ENCODE data around the gene LIN9.
A peak's percentile ranks its signal among the peaks of the same experiment; 100 is the strongest.
"Not testable (repeated sequence)": the region's sequence is repeated elsewhere in the genome, so short reads cannot be mapped to it uniquely, and the experiment has no call there.

LIN9 gene, protein sequence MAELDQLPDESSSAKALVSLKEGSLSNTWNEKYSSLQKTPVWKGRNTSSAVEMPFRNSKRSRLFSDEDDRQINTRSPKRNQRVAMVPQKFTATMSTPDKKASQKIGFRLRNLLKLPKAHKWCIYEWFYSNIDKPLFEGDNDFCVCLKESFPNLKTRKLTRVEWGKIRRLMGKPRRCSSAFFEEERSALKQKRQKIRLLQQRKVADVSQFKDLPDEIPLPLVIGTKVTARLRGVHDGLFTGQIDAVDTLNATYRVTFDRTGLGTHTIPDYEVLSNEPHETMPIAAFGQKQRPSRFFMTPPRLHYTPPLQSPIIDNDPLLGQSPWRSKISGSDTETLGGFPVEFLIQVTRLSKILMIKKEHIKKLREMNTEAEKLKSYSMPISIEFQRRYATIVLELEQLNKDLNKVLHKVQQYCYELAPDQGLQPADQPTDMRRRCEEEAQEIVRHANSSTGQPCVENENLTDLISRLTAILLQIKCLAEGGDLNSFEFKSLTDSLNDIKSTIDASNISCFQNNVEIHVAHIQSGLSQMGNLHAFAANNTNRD

DNA sequence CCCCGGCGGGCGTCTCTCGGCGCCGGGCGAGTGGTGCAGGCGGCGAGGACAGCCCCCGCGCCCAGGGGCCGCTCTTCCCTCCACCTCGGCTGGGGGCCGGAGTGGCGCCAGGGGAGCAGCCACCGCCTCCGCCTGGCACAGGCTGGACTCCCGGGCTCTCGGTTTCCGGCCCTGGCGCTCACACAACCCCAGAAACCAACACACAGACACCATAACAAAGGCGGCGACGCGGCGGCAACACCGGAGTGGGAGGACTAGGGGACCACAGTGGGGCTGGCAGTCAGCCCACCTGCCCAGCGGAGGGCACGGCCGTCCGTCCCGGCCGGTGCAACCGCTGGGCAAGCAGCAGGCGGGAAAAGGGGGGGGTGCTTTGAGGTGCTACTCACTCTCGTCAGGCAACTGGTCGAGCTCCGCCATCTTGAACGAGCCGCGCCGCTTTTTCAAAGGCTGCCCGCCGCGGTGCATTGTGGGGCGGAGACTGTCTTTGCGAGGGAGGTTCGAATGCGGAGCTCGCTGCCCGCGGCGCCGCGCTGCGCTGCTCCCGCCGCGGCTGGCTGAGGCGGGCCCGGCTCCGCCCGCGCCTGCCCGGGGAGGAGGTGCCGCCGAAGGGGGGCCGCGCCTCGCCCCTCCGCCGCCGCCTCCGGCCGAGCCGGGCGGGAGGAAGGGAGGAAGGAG, at the start of gene LIN9:
Gene LIN9 (minus strand): TSS at position 442 of the 675 bp plus-strand sequence. CDS start 25 bp downstream, at position 417.
- DNase-seq (ENCODE audit: low read depth in 2 of 2) = peak; percentile 84

DNA sequence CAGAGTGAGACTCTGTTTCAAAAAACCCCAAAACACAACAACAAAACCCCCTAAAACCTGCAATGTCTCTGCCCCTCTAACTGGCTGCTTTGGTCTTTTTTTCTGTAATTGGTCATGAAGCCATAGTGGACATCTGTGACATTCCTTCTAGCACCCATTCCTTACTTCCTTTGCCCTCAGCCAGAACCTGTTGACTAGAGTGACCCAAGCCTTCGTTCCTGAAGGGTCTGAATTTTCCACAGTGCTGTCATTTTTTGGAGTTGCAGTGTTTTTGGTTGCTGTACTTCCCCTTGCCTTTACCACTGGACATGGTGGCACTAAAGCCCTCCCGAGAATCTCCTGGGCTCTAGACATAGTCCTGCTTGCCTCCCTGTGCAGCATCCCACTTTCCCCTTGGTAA, 48.5 kb upstream of the LIN9 start:
- no peak for DNase-seq (ENCODE audit: low read depth in 2 of 2)

DNA sequence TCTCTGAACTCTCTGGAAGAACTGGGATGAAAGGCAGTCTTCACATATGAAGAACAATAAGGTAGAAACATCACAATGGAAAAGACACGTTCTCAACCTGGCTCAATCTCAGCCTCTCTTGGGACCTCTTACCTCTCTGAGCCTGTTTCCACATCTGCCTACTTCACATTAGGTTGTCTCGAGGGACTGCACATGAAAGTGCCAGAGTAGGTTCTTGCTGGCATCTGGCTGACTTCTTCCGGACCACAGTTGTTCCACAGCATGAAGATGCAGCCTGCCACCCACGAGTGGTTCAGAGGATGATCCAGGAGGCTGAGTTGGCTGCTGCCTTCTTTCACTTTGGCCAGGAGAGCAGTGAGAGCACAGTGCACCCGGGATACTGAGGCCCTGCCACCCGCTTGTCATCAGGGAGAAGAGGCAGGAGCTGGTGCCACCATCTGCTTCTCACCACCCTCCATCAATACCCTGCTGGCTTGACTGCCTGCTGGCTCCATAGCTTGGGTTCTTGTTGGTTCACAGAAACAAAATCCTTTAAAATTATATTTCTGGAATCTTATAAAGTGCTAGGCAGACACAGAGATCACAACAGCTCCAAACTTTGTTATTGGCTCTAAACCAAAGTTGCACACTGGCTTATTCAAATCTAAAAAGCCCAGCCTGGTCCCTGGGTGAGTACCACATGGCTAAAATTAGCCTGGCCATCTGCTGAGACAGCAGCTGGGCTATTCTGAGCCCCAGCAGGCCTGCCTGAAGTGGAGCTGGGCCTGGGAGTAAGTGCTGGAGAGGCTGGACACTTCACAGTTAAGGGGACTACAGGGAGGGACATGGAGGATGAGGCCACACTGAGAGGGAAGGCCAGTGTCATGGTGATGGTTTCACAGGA, 46.9 kb upstream of the LIN9 start:
- DNase-seq (ENCODE audit: low read depth in 2 of 2) = no peak

DNA sequence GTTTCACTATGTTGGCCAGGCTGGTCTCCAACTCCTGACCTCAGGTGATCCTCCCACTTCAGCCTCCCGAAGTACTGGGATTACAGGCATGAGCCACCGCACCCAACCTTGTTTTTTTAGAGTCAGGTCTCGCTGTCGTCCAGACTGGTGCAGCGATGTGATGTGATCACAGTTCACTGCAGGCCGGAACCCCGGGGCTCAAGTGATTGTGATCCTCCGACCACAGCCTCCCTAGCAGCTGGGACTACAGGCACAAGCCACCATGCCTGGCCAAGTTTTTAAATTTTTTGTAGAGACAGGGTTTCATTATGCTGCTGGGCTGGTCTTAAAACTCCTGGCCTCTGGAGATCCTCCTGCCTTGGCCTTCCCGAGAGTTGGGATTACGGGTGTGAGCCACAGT, 46.1 kb upstream of the LIN9 start:
- DNase-seq (ENCODE audit: low read depth in 2 of 2) = no peak

DNA sequence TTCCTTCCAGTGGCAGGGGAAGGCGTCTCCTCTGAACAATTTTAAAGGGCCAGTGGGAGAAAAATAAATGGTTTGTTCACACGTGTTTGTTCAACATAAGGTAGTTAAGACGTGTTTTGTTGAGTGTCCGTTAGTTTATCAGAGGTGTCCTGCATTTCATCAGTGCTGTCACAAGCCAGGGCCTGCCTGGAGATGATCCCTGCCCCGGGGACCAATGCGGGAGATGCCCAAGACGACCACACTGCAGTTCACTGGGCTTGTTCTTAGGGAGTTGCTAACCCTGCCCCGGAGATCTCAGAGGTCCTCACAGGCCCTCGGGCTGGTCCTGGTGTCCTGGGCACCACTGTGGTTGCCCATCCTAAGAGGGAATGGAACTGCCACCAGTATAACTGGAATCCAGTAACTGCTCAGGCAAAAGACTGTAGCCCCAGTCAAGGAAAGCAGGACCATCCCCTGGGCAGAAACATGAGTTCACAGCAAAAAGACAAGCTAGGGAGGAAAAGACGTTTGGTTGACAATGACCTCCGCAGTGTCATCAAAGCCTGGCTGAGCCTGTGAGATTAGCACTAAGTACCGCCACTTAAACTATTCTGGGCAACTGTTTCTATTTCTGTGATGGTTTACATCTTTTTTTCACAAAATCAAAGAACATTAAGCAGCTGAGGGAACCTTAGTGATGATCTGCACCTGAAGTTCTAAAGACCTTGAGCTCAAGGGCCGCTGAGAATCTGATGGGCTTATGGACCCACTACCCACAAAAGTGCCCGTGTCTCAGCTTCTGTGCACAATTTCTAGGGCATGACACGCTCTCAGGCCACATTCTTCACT, 44.9 kb upstream of the LIN9 start:
- no peak for DNase-seq (ENCODE audit: low read depth in 2 of 2)

DNA sequence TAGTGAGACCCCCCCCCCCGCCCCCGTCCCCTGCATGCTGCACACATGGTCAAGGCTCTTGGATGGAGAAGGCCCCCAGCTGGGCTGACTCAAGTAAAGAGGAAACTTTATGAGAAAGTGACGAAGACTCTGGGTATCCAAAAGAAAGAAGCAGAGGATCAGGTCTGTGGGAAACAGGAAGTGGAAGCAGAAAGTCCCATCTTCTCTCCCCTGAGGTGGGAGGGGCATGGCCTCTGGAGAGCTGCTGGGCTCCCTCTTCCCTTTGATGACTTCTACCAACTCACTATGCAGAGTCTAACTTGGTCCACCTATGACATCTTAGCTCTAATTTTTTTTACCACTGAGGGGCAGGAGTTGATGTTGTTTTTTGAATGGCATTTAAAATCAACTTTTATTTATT, 42.7 kb upstream of the LIN9 start:
- DNase-seq (ENCODE audit: low read depth in 2 of 2) = no peak

DNA sequence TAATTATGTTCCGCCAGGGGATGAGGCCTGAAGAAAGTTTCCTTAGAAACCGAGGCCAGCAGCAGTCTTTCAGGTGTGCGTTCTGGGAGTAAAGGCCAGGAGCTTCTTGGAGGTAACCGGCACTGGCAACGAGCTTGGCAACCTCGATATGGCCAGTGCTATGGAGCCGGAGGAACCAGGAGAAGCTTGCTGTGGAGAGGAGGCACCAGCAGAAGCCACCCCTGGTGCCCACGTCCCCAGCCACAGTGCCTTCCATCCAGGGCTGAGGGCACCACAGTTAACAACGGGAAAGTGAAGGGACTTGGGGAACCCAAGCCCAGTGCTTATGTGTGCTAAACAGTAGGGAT, 41.5 kb upstream of the LIN9 start:
- DNase-seq (ENCODE audit: low read depth in 2 of 2) = no peak

DNA sequence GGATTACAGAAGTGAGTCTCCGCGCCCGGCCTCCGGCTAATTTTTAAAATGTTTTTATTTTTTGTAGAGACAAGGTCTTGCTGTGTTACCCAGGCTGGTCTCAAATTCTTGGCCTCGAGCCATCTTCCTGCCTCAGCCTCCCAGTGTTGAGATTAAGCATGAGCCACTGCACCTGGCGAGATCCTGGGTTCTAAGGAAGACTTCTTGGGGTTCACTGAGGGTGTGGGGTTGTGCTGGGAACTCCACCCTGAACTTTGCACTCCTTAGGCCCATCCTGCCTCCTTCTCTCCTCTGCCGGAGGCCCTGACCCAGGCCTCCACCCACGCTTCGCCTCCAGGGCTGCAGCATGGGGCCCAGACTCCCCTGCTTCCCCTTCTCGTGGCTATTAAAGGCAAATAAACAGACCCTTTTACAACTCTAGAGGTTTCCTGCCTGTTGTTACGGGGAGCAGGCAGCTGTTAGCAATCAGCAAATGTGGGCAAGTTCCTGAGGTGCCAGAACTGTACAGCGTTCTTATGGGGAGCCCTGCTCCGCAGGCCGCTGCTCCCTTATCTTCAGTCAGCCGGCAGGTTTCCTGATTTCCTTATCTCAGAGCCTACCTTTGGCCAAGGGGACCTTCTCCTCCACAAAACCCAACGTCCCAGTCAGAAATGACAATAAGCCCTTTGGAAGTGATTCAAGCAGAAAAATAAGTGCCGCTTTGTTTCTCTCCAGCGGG, 41.0 kb upstream of the LIN9 start:
- DNase-seq (ENCODE audit: low read depth in 2 of 2) = no peak

DNA sequence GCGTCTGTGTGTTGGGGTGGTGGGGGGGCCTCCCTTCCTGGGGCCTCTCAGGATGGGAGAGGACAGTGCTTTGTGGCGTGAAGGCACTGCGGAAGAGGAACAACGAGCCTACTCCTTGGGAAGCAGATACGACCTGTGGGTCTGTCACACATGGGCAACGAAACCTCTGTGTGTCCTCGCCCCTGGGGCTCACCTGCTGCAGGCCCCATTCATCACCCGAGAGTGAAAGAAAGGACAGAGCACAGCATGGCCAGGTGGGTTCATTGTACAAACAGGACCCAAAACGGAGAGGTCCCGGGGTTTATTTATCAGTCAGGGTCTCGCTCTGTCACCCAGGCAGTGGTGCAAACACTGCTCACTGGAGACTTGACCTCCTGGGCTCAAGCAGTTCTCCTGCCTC, 40.1 kb upstream of the LIN9 start:
- no peak for DNase-seq (ENCODE audit: low read depth in 2 of 2)

DNA sequence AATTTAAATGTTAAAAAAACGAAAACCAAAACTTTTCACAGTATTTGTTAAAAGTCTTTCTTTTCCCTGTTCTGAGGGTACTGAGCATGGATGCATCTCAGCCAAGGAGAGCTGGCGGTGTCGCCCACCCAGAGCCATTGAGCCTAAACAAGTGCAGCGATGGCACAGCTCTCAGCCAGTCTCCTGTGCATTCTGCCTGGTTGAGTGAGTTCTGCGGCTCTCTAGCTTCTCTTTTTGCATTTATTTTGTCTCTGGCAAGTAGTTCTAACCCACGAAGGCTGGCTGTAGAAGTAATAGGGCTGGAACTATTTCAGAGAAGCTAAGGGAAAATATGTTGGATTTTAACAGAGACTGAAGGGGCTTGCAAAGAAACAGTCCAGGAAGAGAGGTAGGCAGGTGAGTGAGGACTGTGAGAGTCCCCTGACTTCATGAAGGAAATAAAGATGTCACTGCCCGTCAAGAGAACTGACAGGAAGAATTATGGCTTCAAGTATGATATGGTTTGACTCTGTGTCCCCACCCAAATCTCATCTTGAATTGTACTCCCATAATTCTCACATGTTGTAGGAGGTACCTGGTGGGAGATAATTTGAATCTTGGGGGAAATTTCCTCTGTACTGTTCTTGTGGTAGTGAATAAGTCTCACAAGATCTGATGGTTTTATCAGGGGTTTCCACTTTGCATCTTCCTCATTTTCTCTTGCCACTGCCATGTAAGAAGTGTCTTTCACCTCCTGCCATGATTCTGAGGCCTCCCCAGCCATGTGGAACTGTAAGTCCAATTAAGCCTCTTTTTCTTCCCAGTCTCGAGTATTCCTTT, 35.7 kb upstream of the LIN9 start:
- DNase-seq (ENCODE audit: low read depth in 2 of 2) = no peak

DNA sequence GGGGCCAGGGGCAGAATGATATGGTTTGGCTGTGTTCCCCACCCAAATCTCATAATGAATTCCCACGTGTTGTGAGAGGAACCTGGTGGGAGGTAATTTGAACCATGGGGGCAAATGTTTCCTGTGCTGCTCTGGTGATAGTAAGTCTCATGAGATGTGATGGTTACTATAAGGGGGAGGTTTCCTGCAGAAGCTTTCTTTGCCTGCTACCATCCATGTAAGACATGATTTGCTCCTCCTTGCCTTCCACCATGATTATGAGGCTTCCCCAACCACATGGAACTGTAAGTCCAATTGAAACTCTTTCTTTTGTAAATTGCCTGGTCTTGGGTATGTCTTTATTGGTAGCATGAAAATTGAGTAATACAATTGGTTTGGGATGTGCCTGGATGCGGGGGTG, 33.7 kb upstream of the LIN9 start:
- DNase-seq (ENCODE audit: low read depth in 2 of 2) = no peak

DNA sequence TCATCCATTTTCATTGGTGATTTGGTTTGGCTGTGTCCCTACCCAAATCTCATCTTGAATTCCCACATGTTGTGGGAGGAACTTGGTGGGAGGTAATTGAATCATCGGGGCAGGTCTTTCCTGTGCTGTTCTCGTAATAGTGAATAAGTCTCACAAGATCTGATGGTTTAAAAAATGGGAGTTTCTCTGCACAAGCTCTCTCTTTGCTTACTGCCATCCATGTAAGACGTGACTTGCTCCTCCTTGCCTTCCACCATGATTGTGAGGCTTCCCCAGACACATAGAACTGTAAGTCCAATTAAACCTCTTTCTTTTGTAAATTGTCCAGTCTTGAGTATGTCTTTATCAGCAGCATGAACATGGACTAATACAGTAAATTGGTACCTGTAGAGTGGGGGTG, 31.1 kb upstream of the LIN9 start:
- not testable (repeated sequence) for DNase-seq (ENCODE audit: low read depth in 2 of 2)

DNA sequence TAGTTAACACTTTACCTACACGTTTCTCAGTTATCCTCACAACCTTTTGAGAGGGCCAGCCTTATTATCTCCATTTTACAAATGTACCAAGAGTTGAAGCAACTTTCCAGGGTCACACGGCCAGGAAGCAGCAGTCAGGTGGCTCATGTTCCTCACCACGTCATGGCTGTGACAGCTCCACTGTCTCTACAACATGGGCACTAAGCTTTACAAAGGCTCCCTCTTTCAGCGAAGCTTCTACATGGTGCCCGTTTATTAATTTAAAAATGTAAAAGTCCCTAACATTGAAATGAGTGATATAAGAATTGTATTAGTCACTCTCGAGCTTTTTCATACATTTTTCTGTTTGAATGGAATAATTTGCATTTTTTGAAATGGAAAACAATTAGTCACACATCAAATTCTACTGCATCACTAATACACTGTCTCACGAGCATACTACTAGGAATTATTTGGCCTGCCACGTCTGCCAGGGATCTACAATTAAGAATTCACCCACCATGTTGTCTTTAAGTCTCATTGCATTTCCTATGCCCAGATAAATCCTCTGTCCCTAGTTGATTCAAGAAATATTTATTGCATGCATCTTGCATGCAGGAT, 28.4 kb upstream of the LIN9 start:
- DNase-seq (ENCODE audit: low read depth in 2 of 2) = no peak

DNA sequence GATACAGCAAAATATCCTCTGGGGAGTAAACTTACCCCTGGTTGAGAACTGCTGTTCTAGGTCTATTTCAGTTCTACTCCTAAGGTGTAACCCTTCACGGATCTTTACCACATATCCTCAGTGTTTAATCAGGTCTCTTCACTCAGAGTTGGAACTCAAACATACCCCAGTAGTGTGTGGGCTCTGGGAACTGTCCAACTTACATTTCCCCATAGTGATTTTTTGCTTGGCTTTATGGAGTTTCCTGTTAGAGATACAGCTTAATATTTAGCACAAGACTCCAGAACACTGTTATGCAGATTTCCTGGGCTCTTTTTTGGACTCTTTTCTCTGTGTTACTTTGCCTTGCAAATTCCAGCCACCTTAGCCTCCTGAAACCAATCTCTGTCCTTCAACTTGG, 26.7 kb upstream of the LIN9 start:
- DNase-seq (ENCODE audit: low read depth in 2 of 2) = no peak

DNA sequence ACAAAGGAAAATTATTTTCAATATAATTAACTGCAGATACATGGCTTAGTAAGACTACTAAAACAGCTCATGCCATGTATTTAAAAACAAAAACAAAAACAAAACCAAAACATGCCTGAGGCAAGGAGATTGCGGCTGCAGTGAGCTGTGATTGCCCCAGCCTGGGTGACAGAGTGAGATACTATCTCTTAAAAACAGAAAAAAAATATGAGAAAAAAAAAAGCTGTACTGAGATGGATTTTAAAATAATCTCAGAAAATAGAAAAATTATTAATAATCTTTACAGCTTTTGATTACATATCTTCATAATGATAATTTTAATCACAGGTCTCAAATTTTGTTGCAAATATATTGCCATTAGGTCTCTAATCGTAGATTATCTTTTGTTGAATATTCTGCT, 24.0 kb upstream of the LIN9 start:
- DNase-seq (ENCODE audit: low read depth in 2 of 2) = no peak

DNA sequence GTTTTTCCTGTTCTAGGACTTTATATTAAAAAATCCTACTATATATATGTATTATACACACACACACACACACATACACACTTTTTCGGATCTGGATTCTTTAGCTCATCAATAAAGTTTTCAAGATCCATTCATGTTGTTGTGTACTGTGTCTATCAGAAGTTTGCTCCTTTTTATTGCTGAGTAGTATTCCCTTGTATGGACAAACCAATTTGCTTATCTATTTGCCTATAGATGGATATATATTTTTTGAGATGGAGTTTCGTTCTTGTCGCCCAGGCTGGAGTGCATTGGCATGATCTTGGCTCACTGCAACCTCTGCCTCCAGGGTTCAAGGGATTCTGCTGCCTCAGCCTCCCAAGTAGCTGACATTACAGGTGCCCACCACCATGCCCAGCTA, 20.3 kb upstream of the LIN9 start:
- DNase-seq (ENCODE audit: low read depth in 2 of 2) = no peak

DNA sequence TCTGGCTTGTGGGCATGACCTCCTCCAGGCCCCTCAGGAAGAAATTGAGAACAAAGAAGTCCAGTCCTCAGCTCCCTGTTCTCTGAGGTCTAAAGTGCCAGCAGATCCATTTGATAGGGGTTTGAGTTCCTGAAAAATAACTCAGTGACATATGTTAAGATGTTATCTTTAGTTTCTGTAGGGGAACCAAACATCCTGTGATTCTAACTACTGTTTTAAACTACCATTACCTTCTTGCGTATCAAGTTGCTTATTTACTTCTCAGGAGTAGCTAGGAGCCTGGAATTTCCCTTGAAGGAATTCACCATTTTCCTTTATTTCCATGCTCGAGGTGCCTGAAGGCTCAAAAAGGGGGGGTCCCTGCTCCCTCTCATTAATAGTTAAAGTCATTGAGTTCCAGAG, 18.8 kb upstream of the LIN9 start:
- DNase-seq (ENCODE audit: low read depth in 2 of 2) = no peak

DNA sequence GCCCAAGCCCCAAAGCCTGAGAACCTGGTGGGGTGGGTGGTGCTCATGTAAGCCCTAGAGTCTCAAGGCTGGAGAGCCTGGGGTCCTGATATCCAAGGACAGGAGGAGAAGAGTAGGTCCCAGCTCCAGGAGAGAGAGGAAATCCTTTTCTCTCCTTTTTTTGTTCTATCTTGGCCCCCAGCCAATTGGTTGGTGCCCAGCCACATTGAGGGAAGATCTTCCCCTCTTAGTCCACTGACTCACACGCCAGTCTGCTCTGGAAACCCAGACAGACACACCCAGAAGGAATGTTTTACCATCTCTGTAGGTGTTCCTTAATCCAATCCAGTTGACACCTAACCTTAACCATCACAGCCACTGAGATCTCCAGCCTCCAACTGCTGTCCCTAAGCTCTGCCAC, 16.2 kb upstream of the LIN9 start:
- no peak for DNase-seq (ENCODE audit: low read depth in 2 of 2)

DNA sequence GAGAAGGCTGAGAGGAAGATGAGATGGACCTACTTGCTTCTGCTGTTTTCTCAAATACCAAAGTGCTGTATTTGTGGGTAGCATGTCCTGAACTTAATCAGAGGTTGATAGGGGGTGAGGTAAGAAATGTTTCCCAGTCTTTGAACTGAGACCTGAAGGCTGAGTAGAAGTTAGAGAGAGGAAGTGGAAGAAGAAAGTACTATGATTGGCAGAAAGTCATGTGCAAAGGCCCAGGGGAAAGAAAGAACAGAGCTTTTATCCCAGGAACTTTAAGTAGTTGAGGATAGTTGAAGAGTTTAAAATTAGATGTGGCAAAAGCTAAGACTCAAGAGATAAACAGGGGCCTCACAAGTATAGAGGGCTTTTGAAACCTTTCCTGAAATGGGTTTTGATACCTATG, 15.5 kb upstream of the LIN9 start:
- no peak for DNase-seq (ENCODE audit: low read depth in 2 of 2)
